Endothelial cell of umbilical vein (primary cell): ENCODE results near the gene TF. TPM values are rescaled to one million over a fixed set of nuclear protein-coding genes. Genes with fewer than 3 reads are reported as not detected.

Source experiments
- BruUV-seq: library from RNA; stranded (reverse); fragments of 400-500 nt; replicated peaks from 2 replicates; lab custom pipeline; 2021; lab: Mats Ljungman, UMichigan
- CTCF ChIA-PET: fragments of 300-600, 350-600 bp; sonication (Branson Sonifier 250); formaldehyde crosslinking; loops from one replicate; lab custom pipeline; 2021; ENCODE audit warnings: antibody characterized with exemption, inconsistent platforms; lab: Charles Lee
- POLR2A ChIA-PET: fragments of 300-600, 350-600 bp; sonication (Branson Sonifier 250); formaldehyde crosslinking; loops from one replicate; lab custom pipeline; 2021; ENCODE audit warnings: antibody characterized with exemption, inconsistent platforms; lab: Charles Lee
- DNase-seq: peaks from one replicate; pipeline ENCODE4 v3.0.0-alpha.2; 2011; ENCODE audit warnings: low read depth, low spot score
- FAIRE-seq: peaks from 2 replicates; lab custom pipeline; 2011; peaks lifted over from hg19 to GRCh38; lab: Jason Lieb, UNC
- H2AFZ ChIP-seq: 2 replicates; pipeline ENCODE4 v1.6.0; 2012; ENCODE audit warnings: low read depth, low read length, control low read depth, inconsistent platforms
- H3K27ac ChIP-seq: 2 replicates; pipeline ENCODE4 v1.5.1; 2011; ENCODE audit warnings: low read depth, mild to moderate bottlenecking, control low read depth, low read length, moderate library complexity; ENCODE audit not compliant: insufficient read depth
- H3K27me3 ChIP-seq, 2 experiments: 2 replicates each; pipeline versions ENCODE4 v1.6.0 to v1.6.1; 2011; ENCODE audit warnings: low read length in 2 of 2, mixed read lengths in 1 of 2; ENCODE audit not compliant: control insufficient read depth in 2 of 2, insufficient read depth in 2 of 2
- H3K36me3 ChIP-seq, 2 experiments: 2 replicates in 1 of 2; 3 replicates in 1 of 2; pipeline ENCODE4 v1.5.1; 2011; ENCODE audit warnings: low read length in 2 of 2, mild to moderate bottlenecking in 1 of 2, moderate library complexity in 1 of 2; ENCODE audit not compliant: control insufficient read depth in 2 of 2, insufficient read depth in 2 of 2; ENCODE audit errors: extremely low read depth in 1 of 2
- H3K4me1 ChIP-seq: 3 replicates; pipeline ENCODE4 v1.5.1; 2011; ENCODE audit warnings: mild to moderate bottlenecking, low read length; ENCODE audit not compliant: control insufficient read depth, insufficient read depth; ENCODE audit errors: extremely low read depth
- H3K4me2 ChIP-seq: 2 replicates; pipeline ENCODE4 v1.6.1; 2011; ENCODE audit warnings: low read length, control low read depth, mixed read lengths; ENCODE audit not compliant: insufficient read depth
- H3K4me3 ChIP-seq, 3 experiments: fragments of 200-600 bp in 1 of 3; sonication (generic), shearing (Covaris generic) in 1 of 3; replicated peaks in 1 of 3; 2 replicates each; pipeline ENCODE4 v1.5.1; 2011 to 2016; ENCODE audit warnings: control low read depth in 3 of 3, low read length in 3 of 3, mild to moderate bottlenecking in 2 of 3, inconsistent platforms in 1 of 3, low read depth in 1 of 3, moderate library complexity in 1 of 3; ENCODE audit not compliant: insufficient read depth in 1 of 3
- H3K79me2 ChIP-seq: 2 replicates; pipeline ENCODE4 v1.6.0; 2012; ENCODE audit warnings: low read length, inconsistent platforms; ENCODE audit not compliant: control insufficient read depth, insufficient read depth
- H3K9ac ChIP-seq: replicated peaks from 2 replicates; pipeline ENCODE3; 2011; ENCODE audit warnings: low read length, control low read depth; ENCODE audit not compliant: insufficient read depth; ENCODE audit errors: extremely low read depth
- H3K9me1 ChIP-seq: replicated peaks from 3 replicates; pipeline ENCODE4 v1.6.0; 2011; ENCODE audit warnings: mild to moderate bottlenecking, low read length; ENCODE audit not compliant: control insufficient read depth, insufficient read depth; ENCODE audit errors: extremely low read depth
- H3K9me3 ChIP-seq: replicated peaks from 2 replicates; pipeline ENCODE4 v1.5.1; 2012; ENCODE audit warnings: low read length, inconsistent platforms; ENCODE audit not compliant: control insufficient read depth, insufficient read depth
- H4K20me1 ChIP-seq: replicated peaks from 2 replicates; pipeline ENCODE3; 2011; ENCODE audit warnings: mild to moderate bottlenecking, low read length; ENCODE audit not compliant: control insufficient read depth, insufficient read depth; ENCODE audit errors: extremely low read depth
- EZH2 ChIP-seq: IDR thresholded peaks from 2 replicates; pipeline ENCODE4 v1.6.1; 2012; ENCODE audit warnings: borderline replicate concordance, low read depth, mild to moderate bottlenecking, moderate library complexity, low read length, inconsistent platforms; ENCODE audit not compliant: severe bottlenecking
- FOS ChIP-seq: IDR thresholded peaks from 2 replicates; pipeline ENCODE4 v1.6.1; 2011; ENCODE audit warnings: mild to moderate bottlenecking, low read length, moderate library complexity, borderline replicate concordance; ENCODE audit not compliant: insufficient read depth
- MYC ChIP-seq: IDR thresholded peaks from one replicate; pipeline ENCODE4 v1.6.1; 2011; ENCODE audit warnings: mild to moderate bottlenecking, low read depth, low read length
- POLR2A ChIP-seq: IDR thresholded peaks from 2 replicates; pipeline ENCODE4 v1.6.1; 2012; ENCODE audit warnings: low read depth, mild to moderate bottlenecking, control low read depth, low read length
- dilution Hi-C: fragments of 300-500 bp; cut with MboI; formaldehyde crosslinking; loops from one replicate; pipeline ENCODE4 v1.15.0; 2019; ENCODE audit warnings: low sequenced_read_pairs; ENCODE audit not compliant: extremely low pct_ligation_motif_present
- intact Hi-C: fragments of 100-400 bp; cut with micrococcal nuclease; formaldehyde crosslinking; loops from one replicate; pipeline ENCODE4 v1.10.0; 2022
- polyA plus RNA-seq, 4 experiments: library from polyadenylated mRNA; depleted of rRNA in 3 of 4; stranded (reverse) in 3 of 4; unstranded in 1 of 4; fragments of >200 nt; gene quantifications; 2 replicates each; pipeline versions ENCODE4 v1.2.1 to v1.2.3, GENCODE V29; 2011 to 2012; ENCODE audit warnings: missing spikeins in 1 of 4
- total RNA-seq: library from RNA; stranded (reverse); gene quantifications from 2 replicates; pipeline ENCODE4 v1.2.3, GENCODE V29; 2021
- TF ChIP-seq, protein P1 (sequence below), 2 donors: IDR thresholded peaks; 1 replicate in 1 of 2; 2 replicates in 1 of 2; pipeline ENCODE4 v1.5.1; 2011; ENCODE audit warnings: low read length in 2 of 2, mild to moderate bottlenecking in 2 of 2, moderate library complexity in 2 of 2, control low read depth in 1 of 2, inconsistent platforms in 1 of 2, low read depth in 1 of 2; ENCODE audit not compliant: insufficient read depth in 1 of 2; ENCODE audit errors: extremely low read depth in 1 of 2
- TF ChIP-seq, protein P2 (sequence below): IDR thresholded peaks from 2 replicates; pipeline ENCODE4 v1.6.1; 2011; ENCODE audit not compliant: insufficient read depth, insufficient read length

The TF gene
- total and polyA plus RNA-seq, 2 donors (not counting 3 experiments of a cell fraction or from before 2014, with no cell fraction given): 0.32 to 0.69 TPM

DNA sequence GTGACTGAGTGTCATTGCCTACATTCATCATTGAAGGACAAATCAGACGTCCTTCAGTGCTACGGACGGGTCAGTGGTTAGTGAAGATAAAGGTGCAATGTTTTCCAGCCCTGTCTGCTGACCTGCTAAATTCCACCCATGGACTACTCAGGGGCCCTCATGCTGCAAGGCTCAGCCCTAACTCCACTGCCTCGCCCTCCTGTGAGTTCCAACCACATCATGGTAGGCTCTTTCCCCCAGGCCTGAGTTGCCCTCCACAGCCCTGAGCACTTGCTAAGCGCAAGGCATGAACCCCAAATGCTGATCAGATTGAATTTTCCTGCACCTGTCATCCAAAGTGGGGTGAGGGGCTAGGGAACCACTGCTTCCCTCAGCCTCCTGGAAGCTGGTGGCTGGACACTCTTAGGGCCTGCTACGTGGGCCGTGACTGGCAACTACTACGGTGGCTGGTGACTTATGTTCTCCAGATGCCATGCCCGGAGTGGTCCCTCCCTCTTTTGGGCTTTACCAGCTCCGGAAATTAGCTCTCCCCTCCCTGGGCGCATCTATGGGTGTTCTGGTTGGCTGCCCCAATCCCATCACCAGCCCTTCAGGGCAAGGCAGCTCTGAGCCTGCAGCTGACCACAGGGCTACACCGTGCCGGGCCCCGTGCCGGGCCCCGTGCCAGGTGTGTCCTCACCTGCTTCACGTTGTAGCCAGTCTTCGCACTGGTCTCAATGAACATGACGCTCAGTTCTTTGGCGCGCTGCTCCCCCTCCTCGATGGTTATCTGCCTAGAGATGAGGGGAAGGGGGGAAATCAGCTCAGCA, 91.5 kb downstream of the TF start:
- no peak overlapping the region for H3K4me3 ChIP-seq
- H3K27ac ChIP-seq: no peak overlapping the region
- dilution Hi-C loops (no loop called here), intact Hi-C loops (no loop called here)
- no peaks in the 10 kb centered on the region for H3K79me2 ChIP-seq
- TF ChIP-seq FOS: no peak
- no peak for TF ChIP-seq MYC
- TF ChIP-seq, protein P1, sequence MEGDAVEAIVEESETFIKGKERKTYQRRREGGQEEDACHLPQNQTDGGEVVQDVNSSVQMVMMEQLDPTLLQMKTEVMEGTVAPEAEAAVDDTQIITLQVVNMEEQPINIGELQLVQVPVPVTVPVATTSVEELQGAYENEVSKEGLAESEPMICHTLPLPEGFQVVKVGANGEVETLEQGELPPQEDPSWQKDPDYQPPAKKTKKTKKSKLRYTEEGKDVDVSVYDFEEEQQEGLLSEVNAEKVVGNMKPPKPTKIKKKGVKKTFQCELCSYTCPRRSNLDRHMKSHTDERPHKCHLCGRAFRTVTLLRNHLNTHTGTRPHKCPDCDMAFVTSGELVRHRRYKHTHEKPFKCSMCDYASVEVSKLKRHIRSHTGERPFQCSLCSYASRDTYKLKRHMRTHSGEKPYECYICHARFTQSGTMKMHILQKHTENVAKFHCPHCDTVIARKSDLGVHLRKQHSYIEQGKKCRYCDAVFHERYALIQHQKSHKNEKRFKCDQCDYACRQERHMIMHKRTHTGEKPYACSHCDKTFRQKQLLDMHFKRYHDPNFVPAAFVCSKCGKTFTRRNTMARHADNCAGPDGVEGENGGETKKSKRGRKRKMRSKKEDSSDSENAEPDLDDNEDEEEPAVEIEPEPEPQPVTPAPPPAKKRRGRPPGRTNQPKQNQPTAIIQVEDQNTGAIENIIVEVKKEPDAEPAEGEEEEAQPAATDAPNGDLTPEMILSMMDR (IDR thresholded peaks at IDR 0.05; ENCODE audit: extremely low read depth in 1 of 2, insufficient read depth in 1 of 2, low read depth in 1 of 2, low read length in 2 of 2): no peak
- TF ChIP-seq, protein P2, sequence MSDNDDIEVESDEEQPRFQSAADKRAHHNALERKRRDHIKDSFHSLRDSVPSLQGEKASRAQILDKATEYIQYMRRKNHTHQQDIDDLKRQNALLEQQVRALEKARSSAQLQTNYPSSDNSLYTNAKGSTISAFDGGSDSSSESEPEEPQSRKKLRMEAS: no peak
- TF ChIP-seq POLR2A: no peak
- no peak for TF ChIP-seq EZH2
- no peak overlapping the region for H3K9ac ChIP-seq
- ChIA-PET CTCF (interaction anchor here (0.7 kb wide), 1 partner anchor 89 kb away, joined by 3 read pairs; no protein-coding TSS in a partner anchor), POLR2A (no interaction called here)
- no TSS peak for BruUV-seq
- no peak overlapping the region for H2AFZ ChIP-seq
- H3K9me3 ChIP-seq: no peaks in the 10 kb centered on the region
- H3K36me3 ChIP-seq: no peaks in the 10 kb centered on the region
- DNase-seq (no peak), FAIRE-seq (no peak)
- H3K4me1 ChIP-seq: no peaks in the 10 kb centered on the region
- no peaks in the 10 kb centered on the region for H3K27me3 ChIP-seq
- H3K9me1 ChIP-seq: no peaks in the 10 kb centered on the region
- H3K4me2 ChIP-seq: no peak overlapping the region
- no peaks in the 10 kb centered on the region for H4K20me1 ChIP-seq
